Endometrium (tissue), 2 donors: ENCODE measurements around the gene GRIK3.

Source experiments
- FAIRE-seq: peaks from 2 replicates; lab custom pipeline; 2012; peaks lifted over from hg19 to GRCh38; lab: Jason Lieb, UNC
- donor health status: control.
- donor health status: control.

GRIK3 gene

GRCh38 chr1:36821386-36821785, 212.9 kb downstream of the GRIK3 start:
- FAIRE-seq, result no peak

GRCh38 chr1:36818771-36819170, 215.5 kb downstream of the GRIK3 start:
- no peak for FAIRE-seq

- FAIRE-seq, result no peak
Measured at GRCh38 chr1:36816348-36816747, 218.0 kb downstream of the GRIK3 start.

- no peak for FAIRE-seq
Measured at GRCh38 chr1:36814774-36815173, 219.5 kb downstream of the GRIK3 start.

- no peak for FAIRE-seq
Measured at GRCh38 chr1:36814083-36814482, 220.2 kb downstream of the GRIK3 start.

- no peak for FAIRE-seq
Measured at GRCh38 chr1:36807262-36807661, 227.1 kb downstream of the GRIK3 start.

- no peak for FAIRE-seq
Measured at GRCh38 chr1:36805979-36806640, 228.2 kb downstream of the GRIK3 start.

- FAIRE-seq, result no peak
Measured at GRCh38 chr1:36804669-36805314, 229.5 kb downstream of the GRIK3 start.

GRCh38 chr1:36803868-36804570, 230.3 kb downstream of the GRIK3 start:
- FAIRE-seq, result no peak

- no peak for FAIRE-seq
Measured at GRCh38 chr1:36802018-36802417, 232.3 kb downstream of the GRIK3 start.

- no peak for FAIRE-seq
Measured at GRCh38 chr1:36797761-36798160, 236.6 kb downstream of the GRIK3 start.

GRCh38 chr1:36796733-36797132, 237.6 kb downstream of the GRIK3 start:
- FAIRE-seq, result no peak

- FAIRE-seq, result no peak
Measured at GRCh38 chr1:36796106-36796590, 238.2 kb downstream of the GRIK3 start.

- no peak for FAIRE-seq
Measured at GRCh38 chr1:36794460-36794859, 239.9 kb downstream of the GRIK3 start.

GRCh38 chr1:36793452-36793851, 240.9 kb downstream of the GRIK3 start:
- no peak for FAIRE-seq

- FAIRE-seq, result no peak
Measured at GRCh38 chr1:36792292-36792691, 242.0 kb downstream of the GRIK3 start.

- no peak for FAIRE-seq
Measured at GRCh38 chr1:36790191-36790590, 244.1 kb downstream of the GRIK3 start.

- FAIRE-seq, result no peak
Measured at GRCh38 chr1:36789535-36789934, 244.8 kb downstream of the GRIK3 start.

- no peak for FAIRE-seq
Measured at GRCh38 chr1:36787312-36787913, 246.9 kb downstream of the GRIK3 start.

GRCh38 chr1:36786425-36786824, 247.9 kb downstream of the GRIK3 start:
- no peak for FAIRE-seq

GRCh38 chr1:36784147-36784859, 250.0 kb downstream of the GRIK3 start:
- FAIRE-seq, result no peak

GRCh38 chr1:36783475-36783874, 250.8 kb downstream of the GRIK3 start:
- no peak for FAIRE-seq
